ENCODE measurements around the gene WDR64. TPM values are rescaled to one million over a fixed set of nuclear protein-coding genes. Genes with fewer than 3 reads are reported as not detected.

The WDR64 gene
- total RNA-seq, 1 donor from 2014 or later, result 0.80 TPM

GRCh38 chr1:241749041-241749944 is 97.2 kb downstream of the WDR64 start:
- Mint-ChIP-seq H3K4me1 (ENCODE audit: unreplicated experiment) (peaks cover 12% of the 10 kb centered on the region), H3K27me3 (ENCODE audit: unreplicated experiment) (no peaks in the 10 kb centered on the region), H3K36me3 (ENCODE audit: low read depth, unreplicated experiment) (no peaks in the 10 kb centered on the region), H3K4me3 (ENCODE audit: unreplicated experiment) (no peak overlapping the region), H3K9me3 (ENCODE audit: unreplicated experiment) (no peaks in the 10 kb centered on the region), H3K27ac (ENCODE audit: unreplicated experiment) (no peak overlapping the region)
- no peak for TF ChIP-seq CTCF (IDR thresholded peaks at IDR 0.05; ENCODE audit: unreplicated experiment)
- DNase-seq (ENCODE audit: low spot score), result no peak

- no peaks in the 10 kb centered on the region for H3K9me3 Mint-ChIP-seq (ENCODE audit: unreplicated experiment)
- H3K4me1 Mint-ChIP-seq (ENCODE audit: unreplicated experiment), result peaks cover 12% of the 10 kb centered on the region
- no peak overlapping the region for H3K4me3 Mint-ChIP-seq (ENCODE audit: unreplicated experiment)
Observed at GRCh38 chr1:241749945-241750695, 98.0 kb downstream of the WDR64 start.

GRCh38 chr1:241751524-241751923 is 99.4 kb downstream of the WDR64 start:
- Mint-ChIP-seq H3K36me3 (ENCODE audit: low read depth, unreplicated experiment) (no peaks in the 10 kb centered on the region), H3K4me1 (ENCODE audit: unreplicated experiment) (peaks cover 12% of the 10 kb centered on the region), H3K4me3 (ENCODE audit: unreplicated experiment) (no peak overlapping the region), H3K27ac (ENCODE audit: unreplicated experiment) (no peak overlapping the region), H3K9me3 (ENCODE audit: unreplicated experiment) (no peaks in the 10 kb centered on the region), H3K27me3 (ENCODE audit: unreplicated experiment) (no peaks in the 10 kb centered on the region)
- no peak for TF ChIP-seq CTCF (IDR thresholded peaks at IDR 0.05; ENCODE audit: unreplicated experiment)
- no peak for DNase-seq (ENCODE audit: low spot score)

More at GRCh38 chr1:241749945-241750695, 98.0 kb downstream of the WDR64 start:
- no peaks in the 10 kb centered on the region for H3K27me3 Mint-ChIP-seq (ENCODE audit: unreplicated experiment)
- H3K27ac Mint-ChIP-seq (ENCODE audit: unreplicated experiment), result no peak overlapping the region
- H3K36me3 Mint-ChIP-seq (ENCODE audit: low read depth, unreplicated experiment), result no peaks in the 10 kb centered on the region
- DNase-seq (ENCODE audit: low spot score), result no peak
- TF ChIP-seq CTCF (IDR thresholded peaks at IDR 0.05; ENCODE audit: unreplicated experiment), result no peak

GRCh38 chr1:241762713-241763339 is 110.7 kb downstream of the WDR64 start:
- no peak overlapping the region for H3K4me3 Mint-ChIP-seq (ENCODE audit: unreplicated experiment)
- H3K36me3 Mint-ChIP-seq (ENCODE audit: low read depth, unreplicated experiment), result no peaks in the 10 kb centered on the region
- no peak overlapping the region for H3K27ac Mint-ChIP-seq (ENCODE audit: unreplicated experiment)
- no peaks in the 10 kb centered on the region for H3K9me3 Mint-ChIP-seq (ENCODE audit: unreplicated experiment)
- no peak for TF ChIP-seq CTCF (IDR thresholded peaks at IDR 0.05; ENCODE audit: unreplicated experiment)
- no peak for DNase-seq (ENCODE audit: low spot score)
- H3K4me1 Mint-ChIP-seq (ENCODE audit: unreplicated experiment), result no peaks in the 10 kb centered on the region
- H3K27me3 Mint-ChIP-seq (ENCODE audit: unreplicated experiment), result no peaks in the 10 kb centered on the region

All from endothelial cell (in vitro differentiated cells).